Left lung (tissue), 10 donors: Measurements from ENCODE around the gene ASCC3. TPM values are rescaled to one million over a fixed set of nuclear protein-coding genes. Genes with fewer than 3 reads are reported as not detected.

Experiments used
- ATAC-seq: fragments of 200-7000 bp; cut with Tn5 transposase; one replicate; pipeline ENCODE4 v1.9.1; 2020; ENCODE audit warnings: moderate library complexity
- DNase-seq, 4 donors: peaks; one replicate each; pipeline ENCODE4 v3.0.0-alpha.2; 2013 to 2020
- H3K27ac ChIP-seq, 2 donors: fragments of 200-600 bp; sonication (generic) in 1 of 2; one replicate each; pipeline versions ENCODE4 v1.5.0 to v1.8.0; 2020 to 2021
- H3K27me3 ChIP-seq, 2 donors: fragments of 200-600 bp; sonication (generic) in 1 of 2; one replicate each; pipeline versions ENCODE4 v1.5.0 to v1.8.0; 2020 to 2021
- H3K36me3 ChIP-seq, 2 donors: fragments of 200-600 bp; sonication (generic) in 1 of 2; one replicate each; pipeline versions ENCODE4 v1.5.0 to v1.8.0; 2020 to 2021
- H3K4me1 ChIP-seq, 2 donors: fragments of 200-600 bp; one replicate each; pipeline ENCODE4 v1.8.0; 2021
- H3K4me3 ChIP-seq, 2 donors: fragments of 200-600 bp; sonication (generic) in 1 of 2; one replicate each; pipeline versions ENCODE4 v1.5.0 to v1.8.0; 2020 to 2021; ENCODE audit warnings: mild to moderate bottlenecking in 1 of 2
- H3K9me3 ChIP-seq, 2 donors: fragments of 200-600 bp; sonication (generic) in 1 of 2; one replicate each; pipeline versions ENCODE4 v1.5.0 to v1.8.0; 2020 to 2021
- intact Hi-C, 2 donors: fragments of 100-400 bp; cut with DNase I; formaldehyde crosslinking; loops; one replicate each; pipeline versions ENCODE4 v1.11.2 to v1.14.2; 2022
- polyA plus RNA-seq, 6 donors: library from polyadenylated mRNA; unstranded; fragments of 120-200 nt; gene quantifications; one replicate each; pipeline ENCODE4 v1.2.1, GENCODE V29; 2013; ENCODE audit not compliant: insufficient read length in 6 of 6
- total RNA-seq, 2 donors: library from RNA; stranded (reverse); fragmentation: NEBNext Ultra II Directional; extraction: Animal tissue kit (Norgen Biotek cat#: 25700); gene quantifications; one replicate each; pipeline ENCODE4 v1.2.1, GENCODE V29; 2021
- TF ChIP-seq, protein P1 (sequence below), 2 donors: fragments of 200-600 bp; sonication (generic) in 1 of 2; IDR thresholded peaks; one replicate each; pipeline versions ENCODE4 v1.5.0 to v1.8.0; 2021; ENCODE audit warnings: antibody characterized with exemption in 2 of 2
- donor health status: DM: no; HTN: yes; CAD: no.
- donor health status: DM: no; HTN: no; CAD: no.

The ASCC3 gene
- total and polyA plus RNA-seq, 8 donors, result 20.6 to 43.2 (median 23.4) TPM

DNA sequence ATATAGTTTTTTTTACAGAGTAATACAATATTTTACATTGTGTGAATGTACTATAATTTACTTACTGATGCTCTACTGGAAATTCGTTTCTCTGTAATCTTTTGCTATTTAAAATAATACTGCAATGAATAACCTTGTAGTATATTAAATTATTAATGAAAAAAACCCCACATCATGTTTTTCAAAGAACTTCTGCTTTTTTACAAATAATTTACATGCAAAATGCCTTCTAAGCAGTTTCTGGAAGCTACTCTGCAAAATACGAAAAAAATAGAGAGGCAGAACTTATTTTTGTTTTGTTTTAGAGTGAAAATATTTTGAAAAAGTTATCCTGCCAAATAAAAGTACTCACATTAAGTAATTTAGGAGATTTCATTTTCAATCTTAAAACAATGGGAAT, 250.6 kb downstream of the ASCC3 start:
- H3K9me3 ChIP-seq, result no peaks in the 10 kb centered on the region
- ATAC-seq, result no peak
- intact Hi-C loops, result no loop called here
- H3K27ac ChIP-seq, result no peak overlapping the region
- H3K27me3 ChIP-seq, result no peaks in the 10 kb centered on the region
- peaks cover 0 to 23% of the 10 kb centered on the region in 2 donors for H3K36me3 ChIP-seq
- no peak for DNase-seq
- no peaks in the 10 kb centered on the region for H3K4me1 ChIP-seq
- no peak overlapping the region for H3K4me3 ChIP-seq
- TF ChIP-seq, protein P1, sequence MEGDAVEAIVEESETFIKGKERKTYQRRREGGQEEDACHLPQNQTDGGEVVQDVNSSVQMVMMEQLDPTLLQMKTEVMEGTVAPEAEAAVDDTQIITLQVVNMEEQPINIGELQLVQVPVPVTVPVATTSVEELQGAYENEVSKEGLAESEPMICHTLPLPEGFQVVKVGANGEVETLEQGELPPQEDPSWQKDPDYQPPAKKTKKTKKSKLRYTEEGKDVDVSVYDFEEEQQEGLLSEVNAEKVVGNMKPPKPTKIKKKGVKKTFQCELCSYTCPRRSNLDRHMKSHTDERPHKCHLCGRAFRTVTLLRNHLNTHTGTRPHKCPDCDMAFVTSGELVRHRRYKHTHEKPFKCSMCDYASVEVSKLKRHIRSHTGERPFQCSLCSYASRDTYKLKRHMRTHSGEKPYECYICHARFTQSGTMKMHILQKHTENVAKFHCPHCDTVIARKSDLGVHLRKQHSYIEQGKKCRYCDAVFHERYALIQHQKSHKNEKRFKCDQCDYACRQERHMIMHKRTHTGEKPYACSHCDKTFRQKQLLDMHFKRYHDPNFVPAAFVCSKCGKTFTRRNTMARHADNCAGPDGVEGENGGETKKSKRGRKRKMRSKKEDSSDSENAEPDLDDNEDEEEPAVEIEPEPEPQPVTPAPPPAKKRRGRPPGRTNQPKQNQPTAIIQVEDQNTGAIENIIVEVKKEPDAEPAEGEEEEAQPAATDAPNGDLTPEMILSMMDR (IDR thresholded peaks at IDR 0.05), result no peak

DNA sequence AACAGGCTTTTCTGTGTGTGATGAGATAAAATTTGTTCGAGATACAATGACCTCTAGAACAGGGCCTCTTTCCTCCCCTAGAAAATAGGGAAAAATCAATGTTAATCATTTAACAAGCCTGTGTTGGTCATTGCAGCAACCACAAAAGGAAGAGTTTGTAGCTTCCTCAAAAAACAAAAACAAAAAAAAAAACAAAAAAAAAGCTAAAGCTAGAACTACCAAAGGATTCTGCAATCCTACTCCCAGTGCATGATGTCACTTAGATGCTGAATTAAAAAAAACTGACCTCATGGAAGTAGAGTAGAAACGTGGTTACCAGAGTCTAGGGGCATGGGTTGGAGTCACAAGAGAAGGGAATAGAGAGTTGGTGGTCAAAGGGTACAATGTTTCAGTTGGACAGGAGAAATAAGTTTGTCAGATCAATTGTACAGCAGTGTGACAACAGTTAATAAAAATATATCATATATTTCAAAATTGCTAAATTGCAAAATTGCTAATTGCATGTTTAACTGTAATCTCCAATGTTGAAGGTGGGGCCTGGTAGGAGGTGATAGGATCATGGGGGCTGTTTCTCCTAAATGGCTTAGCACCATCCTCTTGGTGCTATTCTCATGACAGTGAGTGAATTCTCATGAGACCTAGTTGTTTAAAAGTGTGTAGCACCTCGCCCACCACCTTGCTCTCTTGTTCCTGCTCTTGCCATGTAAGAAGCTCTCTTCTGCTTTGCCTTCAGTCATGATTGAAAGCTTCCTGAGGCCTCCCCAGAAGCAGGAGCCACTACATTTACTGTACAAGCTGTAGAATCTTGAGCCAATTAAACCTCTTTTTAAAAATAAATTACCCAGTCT, 253.0 kb downstream of the ASCC3 start:
- Histone ChIP-seq H3K36me3 (peaks cover 0 to 29% of the 10 kb centered on the region in 2 donors), H3K9me3 (no peaks in the 10 kb centered on the region), H3K4me3 (no peak overlapping the region), H3K27me3 (no peaks in the 10 kb centered on the region), H3K4me1 (no peaks in the 10 kb centered on the region), H3K27ac (no peak overlapping the region)
- ATAC-seq, result no peak
- intact Hi-C loops, result no loop called here
- TF ChIP-seq, protein P1 (IDR thresholded peaks at IDR 0.05), result no peak
- no peak for DNase-seq

DNA sequence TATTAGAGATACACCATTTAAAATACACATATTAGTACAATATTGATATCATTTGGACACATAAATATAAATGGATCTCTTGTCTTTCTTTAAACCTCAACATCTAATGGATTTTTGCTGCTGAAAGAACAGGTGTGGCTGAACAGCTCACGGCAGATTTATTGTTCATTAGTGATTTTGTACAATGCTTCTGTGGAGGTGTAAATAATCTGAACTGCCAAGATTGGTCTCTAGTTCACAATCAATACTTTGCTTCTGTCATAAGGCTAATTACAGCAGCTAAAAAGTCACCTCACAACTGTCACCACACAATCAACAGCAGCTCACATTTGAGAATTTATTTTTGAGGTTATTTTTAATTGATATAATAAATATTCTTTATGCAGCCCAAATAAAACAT, 254.4 kb downstream of the ASCC3 start:
- no peaks in the 10 kb centered on the region for H3K4me1 ChIP-seq

DNA sequence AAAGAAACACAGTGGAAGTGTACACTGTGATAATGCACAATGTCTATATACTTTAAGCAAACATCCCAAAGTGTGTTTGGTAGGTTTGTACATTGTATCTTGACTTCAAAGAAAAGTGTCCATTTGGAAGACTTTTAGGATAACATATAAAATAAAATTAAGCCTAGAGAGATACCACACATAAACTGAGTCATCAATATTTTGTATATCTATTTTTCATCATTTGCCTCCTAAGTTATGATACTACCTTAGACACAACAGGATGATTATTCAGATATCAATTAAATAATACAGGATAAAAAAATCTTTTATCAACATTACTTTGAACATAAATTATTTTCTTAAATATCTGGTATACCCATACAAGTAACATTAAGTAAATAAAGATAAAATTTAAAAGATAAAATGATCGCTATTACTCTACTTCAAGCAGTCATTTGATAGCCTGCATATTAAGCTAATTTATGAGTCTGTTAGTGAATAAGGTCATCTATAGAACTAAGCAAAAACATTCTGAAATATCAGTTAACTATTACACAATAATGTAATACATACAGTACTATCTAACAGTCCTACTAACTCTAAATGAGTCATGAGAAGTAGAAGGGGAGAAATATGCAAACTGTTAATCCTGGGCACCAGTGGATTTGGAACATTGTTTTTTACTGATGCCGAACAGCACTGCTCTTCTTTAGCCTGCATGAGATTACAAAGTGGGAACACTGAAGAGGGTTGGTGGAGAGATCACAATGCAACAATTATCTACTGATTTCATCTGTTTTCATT, 258.0 kb downstream of the ASCC3 start:
- no peak for DNase-seq
- intact Hi-C loops, result no loop called here
- TF ChIP-seq, protein P1 (IDR thresholded peaks at IDR 0.05), result no peak
- Histone ChIP-seq H3K27me3 (no peaks in the 10 kb centered on the region), H3K36me3 (peaks cover 0 to 41% of the 10 kb centered on the region in 2 donors), H3K27ac (no peak overlapping the region), H3K4me3 (no peak overlapping the region), H3K9me3 (no peaks in the 10 kb centered on the region), H3K4me1 (no peaks in the 10 kb centered on the region)
- ATAC-seq, result no peak

More for the DNA sequence above, 254.4 kb downstream of the ASCC3 start:
- Histone ChIP-seq H3K27ac (no peak overlapping the region), H3K36me3 (peaks cover 0 to 33% of the 10 kb centered on the region in 2 donors), H3K9me3 (no peaks in the 10 kb centered on the region), H3K4me3 (no peak overlapping the region), H3K27me3 (no peaks in the 10 kb centered on the region)
- ATAC-seq (no peak), DNase-seq (no peak)
- intact Hi-C loops, result no loop called here
- TF ChIP-seq, protein P1 (IDR thresholded peaks at IDR 0.05), result no peak
